HG02981 (cell line): ENCODE measurements around the gene TPST2.

Source experiments
- ATAC-seq: cut with Tn5 transposase; IDR thresholded peaks from one replicate; pipeline ENCODE4 v1.9.1; 2021; ENCODE audit warnings: mild to moderate bottlenecking, moderate library complexity; ENCODE audit not compliant: unreplicated experiment

The TPST2 gene

GRCh38 chr22:26581633-26582168, 8.2 kb downstream of the TPST2 start:
- no peak for ATAC-seq

DNA sequence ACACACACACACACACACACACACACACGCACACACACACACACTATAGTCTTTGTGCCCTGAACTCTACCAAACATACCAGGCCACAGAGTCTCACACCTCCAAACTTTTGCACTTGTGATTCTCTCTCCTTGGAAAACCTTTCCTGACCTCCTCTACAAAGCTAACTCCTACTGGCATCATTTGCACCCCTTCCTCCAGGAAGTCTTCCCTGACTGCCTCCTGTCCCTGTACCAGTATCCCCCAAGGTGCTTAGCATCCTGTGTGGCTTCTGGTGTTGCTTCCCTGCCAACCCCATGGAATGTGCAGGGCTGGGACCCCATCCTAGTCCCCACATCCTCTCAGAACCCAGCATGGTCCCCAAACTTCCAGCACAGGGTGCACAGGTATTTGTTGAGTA, 8.9 kb downstream of the TPST2 start:
- no peak for ATAC-seq

- ATAC-seq, result no peak
Measured at GRCh38 chr22:26580240-26580962, 9.5 kb downstream of the TPST2 start.

DNA sequence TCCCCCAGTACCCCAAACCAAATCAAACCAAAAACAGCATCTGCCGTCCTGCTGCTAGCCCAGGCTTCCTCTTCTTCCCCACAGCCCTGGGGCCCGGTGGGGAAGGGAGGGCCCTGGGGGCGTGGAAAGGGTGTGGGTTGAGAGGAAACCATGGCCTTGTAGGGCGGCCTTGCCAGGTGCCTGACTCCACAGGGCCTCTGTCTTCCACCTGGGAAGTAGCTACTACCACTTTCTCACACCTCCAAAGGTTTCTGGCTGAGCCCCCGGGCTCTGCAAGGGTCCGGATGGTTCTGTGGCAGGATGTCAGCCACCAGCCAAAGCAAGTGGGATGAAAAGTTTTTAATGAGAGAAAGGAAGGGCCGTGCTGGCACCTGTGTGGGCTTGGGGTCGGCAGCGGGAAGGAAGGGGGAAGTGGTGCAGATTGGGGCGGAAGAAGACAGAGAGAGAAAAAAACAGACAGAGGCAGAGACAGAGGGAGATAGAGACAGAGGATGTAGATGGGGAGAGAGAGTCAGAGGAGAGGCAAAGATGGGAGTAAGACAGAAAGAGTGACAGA, 10.5 kb downstream of the TPST2 start:
- ATAC-seq, result peak; percentile 67

DNA sequence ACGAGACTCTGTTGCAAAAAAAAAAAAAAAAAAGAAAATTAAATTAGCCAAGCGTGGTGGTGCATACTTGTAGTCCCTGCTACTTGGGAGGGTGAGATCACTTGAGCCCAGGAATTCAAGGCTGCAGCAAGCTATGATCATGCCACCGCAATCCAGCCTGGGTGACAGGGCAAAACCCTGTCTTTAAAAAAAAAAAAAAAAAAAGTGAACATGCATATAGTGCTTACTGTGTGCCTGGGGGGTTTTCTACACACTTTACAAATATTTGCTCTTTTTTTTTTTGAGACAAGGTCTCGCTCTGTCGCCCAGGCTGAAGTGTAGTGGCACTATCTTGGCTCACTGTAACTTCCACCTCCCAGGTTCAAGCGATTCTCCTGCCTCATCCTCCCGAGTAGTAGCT, 12.9 kb downstream of the TPST2 start:
- no peak for ATAC-seq

DNA sequence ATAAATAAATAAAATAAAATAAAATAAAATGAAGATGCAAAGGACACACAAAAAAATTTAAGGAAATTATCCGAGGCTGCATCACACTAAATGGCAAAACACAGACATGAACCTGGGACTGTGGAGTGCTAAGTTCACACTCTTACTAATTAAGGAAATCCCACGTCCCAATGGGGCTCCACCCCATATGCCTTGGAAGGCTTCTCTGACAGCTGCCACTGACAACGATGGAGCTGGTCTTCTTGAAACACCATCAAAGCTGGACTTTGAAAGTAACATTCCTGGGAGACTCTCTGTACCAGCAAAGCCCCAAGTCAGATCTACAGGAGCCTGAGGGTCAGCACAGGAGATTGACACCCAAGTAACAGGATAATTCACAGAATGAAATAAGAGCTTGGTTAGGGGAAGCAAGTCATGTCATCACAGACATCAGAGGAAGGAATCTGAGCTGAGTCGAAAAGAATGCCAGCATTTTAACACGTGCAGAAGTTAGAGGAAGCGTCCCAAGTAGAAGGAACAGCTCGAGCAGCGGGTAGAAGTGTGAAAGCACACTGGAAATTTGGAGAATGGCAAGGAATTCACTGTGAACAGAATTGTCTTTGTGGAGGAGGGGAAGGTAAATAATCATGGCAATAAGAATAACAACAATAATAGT, 13.8 kb downstream of the TPST2 start:
- no peak for ATAC-seq

DNA sequence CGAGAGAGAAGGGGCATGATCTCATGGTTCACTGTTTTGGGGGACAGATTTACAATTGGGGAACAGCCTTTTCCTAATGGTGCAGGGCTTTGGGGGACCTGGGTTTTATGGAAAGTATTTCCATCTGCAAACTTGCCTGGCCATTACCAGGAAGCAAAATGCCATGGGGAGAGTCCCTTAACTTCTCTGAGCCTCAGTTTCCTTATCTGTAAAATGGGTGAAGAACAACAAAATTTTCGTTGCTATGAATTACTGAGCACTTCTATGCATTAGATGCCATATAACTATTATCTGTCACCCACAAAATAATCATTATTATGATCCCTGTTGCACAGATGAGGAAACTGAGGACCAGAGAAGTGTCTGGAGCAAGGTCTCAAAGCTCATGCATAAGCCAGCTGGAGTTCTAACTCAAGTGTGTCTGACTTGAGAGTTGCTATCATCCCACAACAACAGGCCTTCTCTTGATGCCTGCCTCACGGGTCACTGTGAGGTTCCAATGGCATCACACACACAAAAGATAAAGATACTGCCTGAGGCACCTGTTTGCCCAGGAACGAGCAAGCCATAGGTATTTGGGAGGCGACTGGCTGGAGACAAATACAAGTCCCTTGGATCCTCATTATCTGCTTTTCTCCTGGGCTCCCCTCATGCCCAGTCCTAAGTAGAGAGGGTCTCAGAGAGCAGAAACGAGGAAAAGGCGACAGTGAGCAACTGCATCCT, 15.8 kb downstream of the TPST2 start:
- ATAC-seq, result no peak

DNA sequence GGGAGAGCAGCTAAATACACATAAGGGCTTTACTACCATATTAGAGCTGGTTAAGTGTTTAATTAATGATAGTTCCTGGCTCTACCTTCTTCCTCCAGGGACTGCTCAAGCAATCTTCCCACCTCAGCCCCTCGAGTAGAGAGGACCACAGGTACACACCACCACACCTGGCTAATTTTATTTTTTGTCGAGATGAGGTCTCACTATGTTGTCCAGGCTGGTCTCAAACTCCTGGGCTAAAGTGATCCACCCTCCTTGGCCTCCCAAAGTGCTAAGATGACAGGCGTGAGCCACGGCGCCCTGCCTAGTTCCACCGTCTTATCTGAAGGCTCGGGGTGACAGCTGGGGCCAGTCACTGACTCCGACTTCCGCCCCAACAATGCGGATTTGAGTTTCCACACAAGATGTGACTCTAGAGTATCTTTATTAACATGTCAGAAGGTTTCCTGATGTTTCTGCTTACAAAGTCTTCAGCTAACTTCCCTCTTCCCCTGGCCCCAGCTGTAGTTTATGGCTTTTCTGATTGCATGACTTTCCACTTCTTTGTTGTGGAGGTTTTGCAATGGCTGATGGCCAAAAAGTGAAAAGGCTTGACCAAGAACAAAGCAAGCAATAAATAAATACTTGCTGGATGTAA, 16.8 kb downstream of the TPST2 start:
- ATAC-seq, result no peak

GRCh38 chr22:26570864-26571525, 18.9 kb downstream of the TPST2 start:
- no peak for ATAC-seq

DNA sequence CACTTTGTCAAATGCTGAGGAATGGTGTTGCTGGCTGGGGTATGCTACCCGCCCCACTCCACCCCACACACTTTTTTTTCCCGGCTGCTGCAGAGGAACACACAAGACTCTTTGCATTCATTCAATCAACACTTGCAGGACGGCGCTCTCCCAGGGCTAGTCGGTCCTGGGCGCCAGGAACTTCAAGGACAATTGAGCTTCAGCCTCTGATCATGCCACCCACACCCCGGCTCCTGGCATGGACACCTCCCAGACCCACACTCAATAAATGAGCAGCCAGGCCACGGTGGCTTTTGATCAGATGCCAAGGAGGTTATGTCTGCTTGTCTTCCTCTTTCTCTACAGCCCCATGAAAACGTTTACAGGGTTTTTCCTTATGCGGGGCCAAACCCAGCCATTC, 19.8 kb downstream of the TPST2 start:
- ATAC-seq, result no peak

- no peak for ATAC-seq
Measured at GRCh38 chr22:26568207-26568706, 21.7 kb downstream of the TPST2 start.

- no peak for ATAC-seq
Measured at GRCh38 chr22:26567610-26568009, 22.3 kb downstream of the TPST2 start.

GRCh38 chr22:26566994-26567393, 22.9 kb downstream of the TPST2 start:
- ATAC-seq, result no peak

DNA sequence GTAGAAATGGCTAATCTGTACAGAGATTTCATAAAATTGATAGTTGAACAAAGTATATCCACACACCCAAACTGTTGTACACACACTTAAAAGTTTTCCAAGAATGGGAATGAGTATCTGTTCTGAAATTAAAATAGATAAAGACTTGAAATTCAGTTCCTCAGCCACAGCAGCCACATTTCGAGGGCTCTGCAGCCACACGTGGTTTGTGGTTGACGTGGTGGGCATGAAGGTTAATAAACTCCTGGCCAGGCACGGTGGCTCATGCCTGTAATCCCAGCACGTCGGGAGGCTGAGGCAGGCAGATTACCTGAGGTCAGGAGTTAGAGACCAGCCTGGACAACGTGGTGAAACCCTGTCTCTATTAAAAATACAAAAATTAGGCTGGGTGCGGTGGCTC, 24.0 kb downstream of the TPST2 start:
- ATAC-seq, result no peak

DNA sequence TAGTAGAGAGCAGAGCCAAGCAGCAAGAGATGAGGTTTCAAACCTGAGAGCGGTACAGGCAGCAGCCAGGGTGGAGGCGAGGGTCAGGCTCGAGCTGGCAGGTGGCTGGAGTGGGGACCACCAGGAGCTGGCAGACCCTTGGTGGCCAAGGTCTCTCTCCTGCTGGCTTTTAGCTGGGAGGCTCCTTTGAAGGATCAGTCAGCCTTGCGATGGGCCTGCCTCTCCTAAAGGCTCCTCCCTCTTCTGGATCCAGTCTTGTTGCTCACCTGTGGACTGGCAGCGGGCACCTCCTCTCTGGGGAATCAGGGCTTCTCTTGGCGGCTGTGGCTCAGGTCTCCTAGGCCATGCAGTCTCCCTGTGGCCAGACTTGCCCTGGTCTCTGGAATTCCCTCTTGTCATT, 24.8 kb downstream of the TPST2 start:
- no peak for ATAC-seq

GRCh38 chr22:26564672-26565071, 25.3 kb downstream of the TPST2 start:
- ATAC-seq, result no peak

GRCh38 chr22:26564181-26564580, 25.8 kb downstream of the TPST2 start:
- ATAC-seq, result no peak

DNA sequence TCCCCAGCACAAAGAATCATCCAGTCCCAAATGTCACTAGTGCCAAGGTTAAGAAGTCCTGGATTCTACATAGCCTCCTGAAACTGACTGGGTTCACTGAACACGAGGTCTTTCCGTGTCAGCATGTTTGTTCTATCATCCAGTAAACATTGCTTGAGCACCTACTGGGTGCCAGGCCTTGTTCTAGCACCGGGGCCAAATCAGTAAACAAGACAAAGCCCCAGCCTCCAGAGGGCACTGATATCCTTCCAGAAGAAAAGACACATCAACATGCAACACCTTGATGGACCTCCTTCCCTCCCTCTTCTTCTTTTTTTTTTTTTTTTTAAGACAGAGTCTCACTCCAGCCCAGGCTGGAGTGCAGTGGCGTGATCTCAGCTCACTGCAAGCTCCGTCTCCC, 26.9 kb downstream of the TPST2 start:
- ATAC-seq, result no peak

GRCh38 chr22:26561756-26562417, 28.0 kb downstream of the TPST2 start:
- ATAC-seq, result no peak
